ENCODE measurements around the gene NAALADL2. TPM values are rescaled to one million over a fixed set of nuclear protein-coding genes. Genes with fewer than 3 reads are reported as not detected.

Gene NAALADL2
- total RNA-seq, 4 donors from 2014 or later = 0.36 to 9.2 (median 0.63) TPM

GRCh38 chr3:175495331-175495730 lies 636.2 kb downstream of the NAALADL2 start:
- no peak for TF ChIP-seq POLR2A (IDR thresholded peaks at IDR 0.05)
- TF ChIP-seq, protein P1, sequence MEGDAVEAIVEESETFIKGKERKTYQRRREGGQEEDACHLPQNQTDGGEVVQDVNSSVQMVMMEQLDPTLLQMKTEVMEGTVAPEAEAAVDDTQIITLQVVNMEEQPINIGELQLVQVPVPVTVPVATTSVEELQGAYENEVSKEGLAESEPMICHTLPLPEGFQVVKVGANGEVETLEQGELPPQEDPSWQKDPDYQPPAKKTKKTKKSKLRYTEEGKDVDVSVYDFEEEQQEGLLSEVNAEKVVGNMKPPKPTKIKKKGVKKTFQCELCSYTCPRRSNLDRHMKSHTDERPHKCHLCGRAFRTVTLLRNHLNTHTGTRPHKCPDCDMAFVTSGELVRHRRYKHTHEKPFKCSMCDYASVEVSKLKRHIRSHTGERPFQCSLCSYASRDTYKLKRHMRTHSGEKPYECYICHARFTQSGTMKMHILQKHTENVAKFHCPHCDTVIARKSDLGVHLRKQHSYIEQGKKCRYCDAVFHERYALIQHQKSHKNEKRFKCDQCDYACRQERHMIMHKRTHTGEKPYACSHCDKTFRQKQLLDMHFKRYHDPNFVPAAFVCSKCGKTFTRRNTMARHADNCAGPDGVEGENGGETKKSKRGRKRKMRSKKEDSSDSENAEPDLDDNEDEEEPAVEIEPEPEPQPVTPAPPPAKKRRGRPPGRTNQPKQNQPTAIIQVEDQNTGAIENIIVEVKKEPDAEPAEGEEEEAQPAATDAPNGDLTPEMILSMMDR (IDR thresholded peaks at IDR 0.05 in 4 of 5, conservative IDR thresholded peaks at IDR 0.05 in 1 of 5) = no peak
- in situ Hi-C loops (cut with MboI; ENCODE audit: low sequenced_read_pairs in 4 of 4) (no loop called here), intact Hi-C loops (cut with DNase I; ENCODE audit: low total_unique reads) (no loop called here)
- Histone ChIP-seq H3K4me3 (no peak overlapping the region), H3K27me3 (no peaks in the 10 kb centered on the region), H3K4me1 (no peaks in the 10 kb centered on the region), H3K9me3 (no peaks in the 10 kb centered on the region), H3K27ac (no peak overlapping the region), H3K36me3 (no peaks in the 10 kb centered on the region)
- DNase-seq (no peak), ATAC-seq (no peak)

DNA sequence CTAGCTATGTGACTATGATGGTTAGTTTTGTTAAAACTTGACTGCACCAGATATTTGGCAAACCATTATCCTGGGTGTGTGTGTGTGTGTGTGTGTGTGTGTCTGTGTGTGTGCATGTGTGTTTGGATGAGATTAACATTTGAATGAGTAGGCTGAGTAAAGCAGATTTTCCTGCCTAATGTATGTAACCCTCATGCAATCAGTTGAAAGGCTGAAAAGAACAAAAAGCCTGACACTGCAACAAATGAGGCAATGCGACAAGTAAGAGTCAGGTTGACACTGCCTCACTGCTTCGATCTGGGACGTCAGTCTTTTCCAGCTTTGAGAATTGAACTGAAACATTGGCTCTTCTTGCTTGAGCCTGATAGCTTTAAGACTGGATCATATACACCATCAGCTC lies 643.0 kb downstream of the NAALADL2 start:
- intact Hi-C loops (cut with DNase I; ENCODE audit: low total_unique reads) (no loop called here), in situ Hi-C loops (cut with MboI; ENCODE audit: low sequenced_read_pairs in 4 of 4) (no loop called here)
- Histone ChIP-seq H3K27ac (no peak overlapping the region), H3K36me3 (no peaks in the 10 kb centered on the region), H3K9me3 (no peaks in the 10 kb centered on the region), H3K4me3 (no peak overlapping the region), H3K27me3 (no peaks in the 10 kb centered on the region), H3K4me1 (no peaks in the 10 kb centered on the region)
- TF ChIP-seq POLR2A (IDR thresholded peaks at IDR 0.05) = no peak
- TF ChIP-seq, protein P1 (IDR thresholded peaks at IDR 0.05 in 4 of 5, conservative IDR thresholded peaks at IDR 0.05 in 1 of 5) = no peak
- ATAC-seq (no peak), DNase-seq (no peak)

GRCh38 chr3:175511219-175511785 lies 652.2 kb downstream of the NAALADL2 start:
- no peak overlapping the region for H3K27ac ChIP-seq
- no peak overlapping the region for H3K4me3 ChIP-seq
- intact Hi-C loops (cut with DNase I; ENCODE audit: low total_unique reads) = no loop called here
- TF ChIP-seq, protein P1 (IDR thresholded peaks at IDR 0.05 in 4 of 5, conservative IDR thresholded peaks at IDR 0.05 in 1 of 5) = no peak
- no peak for TF ChIP-seq POLR2A (IDR thresholded peaks at IDR 0.05)
- no peaks in the 10 kb centered on the region for H3K9me3 ChIP-seq
- no peaks in the 10 kb centered on the region for H3K4me1 ChIP-seq
- no peak for ATAC-seq
- no peaks in the 10 kb centered on the region for H3K36me3 ChIP-seq
- no peaks in the 10 kb centered on the region for H3K27me3 ChIP-seq
- in situ Hi-C loops (cut with MboI; ENCODE audit: low sequenced_read_pairs in 4 of 4) = no loop called here
- no peak for DNase-seq

- no peak for DNase-seq
- no peaks in the 10 kb centered on the region for H3K9me3 ChIP-seq
- H3K4me3 ChIP-seq = no peak overlapping the region
- no peaks in the 10 kb centered on the region for H3K27me3 ChIP-seq
- intact Hi-C loops (cut with DNase I; ENCODE audit: low total_unique reads) = no loop called here
- H3K4me1 ChIP-seq = no peaks in the 10 kb centered on the region
- no peaks in the 10 kb centered on the region for H3K36me3 ChIP-seq
- TF ChIP-seq POLR2A (IDR thresholded peaks at IDR 0.05) = no peak
- TF ChIP-seq, protein P1 (IDR thresholded peaks at IDR 0.05 in 4 of 5, conservative IDR thresholded peaks at IDR 0.05 in 1 of 5) = no peak
- in situ Hi-C loops (cut with MboI; ENCODE audit: low sequenced_read_pairs in 4 of 4) = no loop called here
- ATAC-seq = no peak
- H3K27ac ChIP-seq = no peak overlapping the region
Observed at GRCh38 chr3:175512700-175513099, 653.6 kb downstream of the NAALADL2 start.

DNA sequence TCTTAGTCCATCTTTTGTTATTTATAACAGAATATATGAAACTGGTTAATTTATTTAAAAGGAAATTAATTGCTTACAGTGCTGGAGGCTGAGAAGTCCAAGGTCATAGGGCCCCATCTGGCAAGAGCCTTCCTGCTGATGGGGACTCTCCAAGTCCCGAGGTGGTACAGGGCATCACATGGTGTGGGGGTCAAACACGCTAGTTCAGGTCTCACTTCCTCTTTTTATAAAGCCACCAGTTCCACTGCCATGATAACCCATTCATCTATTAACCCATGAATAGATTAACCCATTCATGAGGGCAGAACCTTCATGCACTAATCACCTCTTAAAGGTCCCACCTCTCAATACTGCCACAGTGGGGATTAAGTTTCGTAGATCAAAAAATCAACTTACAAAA lies 659.3 kb downstream of the NAALADL2 start:
- intact Hi-C loops (cut with DNase I; ENCODE audit: low total_unique reads) = no loop called here
- no peak for TF ChIP-seq POLR2A (IDR thresholded peaks at IDR 0.05)
- TF ChIP-seq, protein P1 (IDR thresholded peaks at IDR 0.05 in 4 of 5, conservative IDR thresholded peaks at IDR 0.05 in 1 of 5) = no peak
- no peak for ATAC-seq
- H3K4me1 ChIP-seq = no peaks in the 10 kb centered on the region
- no peaks in the 10 kb centered on the region for H3K36me3 ChIP-seq
- in situ Hi-C loops (cut with MboI; ENCODE audit: low sequenced_read_pairs in 4 of 4) = no loop called here
- H3K9me3 ChIP-seq = no peaks in the 10 kb centered on the region
- no peaks in the 10 kb centered on the region for H3K27me3 ChIP-seq
- no peak overlapping the region for H3K4me3 ChIP-seq
- no peak overlapping the region for H3K27ac ChIP-seq
- no peak for DNase-seq

Measured in gastrocnemius medialis (tissue), 4 donors.